GM19372 (cell line): Measurements from ENCODE around the gene WDR46.
"Not testable (repeated sequence)": the region's sequence is repeated elsewhere in the genome, so short reads cannot be mapped to it uniquely, and the experiment has no call there.

Source experiments
- ATAC-seq: cut with Tn5 transposase; IDR thresholded peaks from one replicate; pipeline ENCODE4 v1.9.1; 2021; ENCODE audit warnings: mild to moderate bottlenecking, low read depth, moderate library complexity; ENCODE audit not compliant: unreplicated experiment

The WDR46 gene

GRCh38 chr6:33271468-33272274 lies 17.4 kb downstream of the WDR46 start, which contains the start of the genes RPS18 and VPS52:
Gene RPS18 (plus strand): TSS chr6:33272075. CDS start chr6:33272120, 45 bp downstream.
Gene VPS52 (minus strand): TSS chr6:33271876. CDS start chr6:33271675, 201 bp downstream.
- ATAC-seq, result peak; percentile 83

- ATAC-seq, result no peak
Measured at GRCh38 chr6:33271117-33271467, 17.9 kb downstream of the WDR46 start.

GRCh38 chr6:33264015-33264414 lies 25.0 kb downstream of the WDR46 start:
- ATAC-seq, result no peak

- ATAC-seq, result not testable (repeated sequence)
Measured at GRCh38 chr6:33262490-33262889, 26.5 kb downstream of the WDR46 start.

- ATAC-seq, result no peak
Measured at GRCh38 chr6:33259032-33259431, 30.0 kb downstream of the WDR46 start.

- ATAC-seq, result no peak
Measured at GRCh38 chr6:33254591-33254990, 34.4 kb downstream of the WDR46 start.

GRCh38 chr6:33252759-33253158 lies 36.3 kb downstream of the WDR46 start:
- no peak for ATAC-seq

GRCh38 chr6:33251395-33252012 lies 37.5 kb downstream of the WDR46 start:
- ATAC-seq, result no peak

- ATAC-seq, result no peak
Measured at GRCh38 chr6:33250731-33251130, 38.3 kb downstream of the WDR46 start.

- no peak for ATAC-seq
Measured at GRCh38 chr6:33249732-33250630, 39.1 kb downstream of the WDR46 start.

- peak; percentile 86 for ATAC-seq
Measured at GRCh38 chr6:33248932-33249731, 39.9 kb downstream of the WDR46 start.

GRCh38 chr6:33248643-33248931 lies 40.5 kb downstream of the WDR46 start:
- ATAC-seq, result no peak

GRCh38 chr6:33247977-33248642 lies 40.9 kb downstream of the WDR46 start:
- ATAC-seq, result peak; percentile 34

GRCh38 chr6:33243476-33243875 lies 45.6 kb downstream of the WDR46 start:
- no peak for ATAC-seq

- ATAC-seq, result no peak
Measured at GRCh38 chr6:33241968-33242367, 47.1 kb downstream of the WDR46 start.

- no peak for ATAC-seq
Measured at GRCh38 chr6:33237741-33238140, 51.3 kb downstream of the WDR46 start.

- ATAC-seq, result no peak
Measured at GRCh38 chr6:33236852-33237251, 52.2 kb downstream of the WDR46 start.

- ATAC-seq, result no peak
Measured at GRCh38 chr6:33236328-33236727, 52.7 kb downstream of the WDR46 start.

- ATAC-seq, result no peak
Measured at GRCh38 chr6:33235221-33235634, 53.8 kb downstream of the WDR46 start.
